ENCODE data around the gene DOK6. TPM values are rescaled to one million over a fixed set of nuclear protein-coding genes. Genes with fewer than 3 reads are reported as not detected.

The DOK6 gene
- total RNA-seq, 1 experiment from 2014 or later = not detected

GRCh38 chr18:69539404-69539803 is 138.7 kb downstream of the DOK6 start:
- DNase-seq (ENCODE audit: low spot score) = no peak

GRCh38 chr18:69556228-69556627 is 155.5 kb downstream of the DOK6 start:
- no peak for DNase-seq (ENCODE audit: low spot score)

GRCh38 chr18:69557282-69557681 is 156.6 kb downstream of the DOK6 start:
- no peak for DNase-seq (ENCODE audit: low spot score)

GRCh38 chr18:69558052-69558451 is 157.4 kb downstream of the DOK6 start:
- no peak for DNase-seq (ENCODE audit: low spot score)

GRCh38 chr18:69559604-69560003 is 158.9 kb downstream of the DOK6 start:
- DNase-seq (ENCODE audit: low spot score) = no peak

- DNase-seq (ENCODE audit: low spot score) = no peak
These were observed 163.9 kb downstream of the DOK6 start for GRCh38 chr18:69564602-69565001.

- no peak for DNase-seq (ENCODE audit: low spot score)
These were observed 167.3 kb downstream of the DOK6 start for GRCh38 chr18:69567813-69568488.

GRCh38 chr18:69569133-69569532 is 168.4 kb downstream of the DOK6 start:
- DNase-seq (ENCODE audit: low spot score) = no peak

GRCh38 chr18:69574401-69574800 is 173.7 kb downstream of the DOK6 start:
- no peak for DNase-seq (ENCODE audit: low spot score)

- DNase-seq (ENCODE audit: low spot score) = no peak
These were observed 179.4 kb downstream of the DOK6 start for GRCh38 chr18:69580107-69580506.

- DNase-seq (ENCODE audit: low spot score) = no peak
These were observed 183.7 kb downstream of the DOK6 start for GRCh38 chr18:69584429-69584828.

GRCh38 chr18:69585696-69586095 is 185.0 kb downstream of the DOK6 start:
- no peak for DNase-seq (ENCODE audit: low spot score)

GRCh38 chr18:69586537-69586936 is 185.8 kb downstream of the DOK6 start:
- no peak for DNase-seq (ENCODE audit: low spot score)

- DNase-seq (ENCODE audit: low spot score) = peak; percentile 7
These were observed 187.6 kb downstream of the DOK6 start for GRCh38 chr18:69588301-69588700.

- no peak for DNase-seq (ENCODE audit: low spot score)
These were observed 189.5 kb downstream of the DOK6 start for GRCh38 chr18:69590150-69590549.

GRCh38 chr18:69596345-69596744 is 195.7 kb downstream of the DOK6 start:
- DNase-seq (ENCODE audit: low spot score) = no peak

- no peak for DNase-seq (ENCODE audit: low spot score)
These were observed 196.9 kb downstream of the DOK6 start for GRCh38 chr18:69597561-69597960.

- no peak for DNase-seq (ENCODE audit: low spot score)
These were observed 198.7 kb downstream of the DOK6 start for GRCh38 chr18:69599377-69599776.

- no peak for DNase-seq (ENCODE audit: low spot score)
These were observed 211.6 kb downstream of the DOK6 start for GRCh38 chr18:69612242-69612641.

- DNase-seq (ENCODE audit: low spot score) = no peak
These were observed 215.4 kb downstream of the DOK6 start for GRCh38 chr18:69616114-69616513.

GRCh38 chr18:69617408-69617807 is 216.7 kb downstream of the DOK6 start:
- DNase-seq (ENCODE audit: low spot score) = no peak

GRCh38 chr18:69617888-69618287 is 217.2 kb downstream of the DOK6 start:
- DNase-seq (ENCODE audit: low spot score) = no peak

- no peak for DNase-seq (ENCODE audit: low spot score)
These were observed 221.5 kb downstream of the DOK6 start for GRCh38 chr18:69622184-69622583.

- DNase-seq (ENCODE audit: low spot score) = no peak
These were observed 222.3 kb downstream of the DOK6 start for GRCh38 chr18:69622961-69623360.
